Measurements from ENCODE around the gene SLC38A3.

- no peak for TF ChIP-seq EZH2 (IDR thresholded peaks at IDR 0.05; ENCODE audit: insufficient read depth, poor library complexity, severe bottlenecking)
- no peak for TF ChIP-seq EZH2phosphoT487 (IDR thresholded peaks at IDR 0.05; ENCODE audit: insufficient read depth, low read depth)
Measured at GRCh38 chr3:50170689-50171088, 34.4 kb upstream of the SLC38A3 start.

Data from GM23248 (cell line).